Thymus (tissue), 11 donors: ENCODE results near the gene SRR. TPM values are rescaled to one million over a fixed set of nuclear protein-coding genes. Genes with fewer than 3 reads are reported as not detected.

ENCODE experiments used
- DNase-seq, 9 donors: peaks; one replicate each; pipeline ENCODE4 v3.0.0-alpha.2; 2013; ENCODE audit warnings: low spot score in 9 of 9, low read depth in 6 of 9, missing footprints in 1 of 9
- H3K27ac ChIP-seq, 2 donors: one replicate each; pipeline ENCODE4 v1.5.1; 2013; ENCODE audit warnings: control low read depth in 1 of 2, low read depth in 1 of 2, low read length in 1 of 2, mild to moderate bottlenecking in 1 of 2, moderate library complexity in 1 of 2
- H3K27me3 ChIP-seq, 2 donors: one replicate each; pipeline ENCODE4 v1.5.1; 2013; ENCODE audit warnings: low read length in 1 of 2; ENCODE audit not compliant: control insufficient read depth in 2 of 2, insufficient read depth in 1 of 2
- H3K36me3 ChIP-seq, 2 donors: one replicate each; pipeline ENCODE4 v1.5.1; 2013; ENCODE audit warnings: low read length in 1 of 2, mild to moderate bottlenecking in 1 of 2, moderate library complexity in 1 of 2; ENCODE audit not compliant: control insufficient read depth in 2 of 2, insufficient read depth in 2 of 2
- H3K4me1 ChIP-seq, 2 donors: one replicate each; pipeline ENCODE4 v1.5.1; 2013; ENCODE audit warnings: low read length in 2 of 2; ENCODE audit not compliant: control insufficient read depth in 2 of 2, insufficient read depth in 2 of 2
- H3K4me3 ChIP-seq, 2 donors: one replicate each; pipeline ENCODE4 v1.5.1; 2013; ENCODE audit warnings: low read length in 2 of 2, control low read depth in 1 of 2, mild to moderate bottlenecking in 1 of 2
- H3K9me3 ChIP-seq, 2 donors: one replicate each; pipeline ENCODE4 v1.5.1; 2013; ENCODE audit warnings: low read length in 1 of 2, mild to moderate bottlenecking in 1 of 2; ENCODE audit not compliant: control insufficient read depth in 2 of 2, insufficient read depth in 1 of 2
- WGBS: extraction: QIAGEN DNeasy Blood & Tissue Kit; methylation state at CpG from one replicate; pipeline ENCODE4 v1.1.7; 2013; 5-methylcytosine and 5-hydroxymethylcytosine counted together
- polyA plus RNA-seq: library from polyadenylated mRNA; stranded (reverse); fragments of 200-250 nt; gene quantifications from one replicate; pipeline ENCODE4 v1.2.3, GENCODE V29; 2013
- total RNA-seq: library from RNA; stranded (reverse); fragments of 120-200 nt; gene quantifications from one replicate; pipeline ENCODE4 v1.2.4, GENCODE V29; 2013
- donor health status: healthy.

The SRR gene
- total and polyA plus RNA-seq, 2 donors, result 8.3 to 8.7 TPM

- H3K9me3 ChIP-seq, result no peaks in the 10 kb centered on the region
- no peaks in the 10 kb centered on the region for H3K27me3 ChIP-seq
- H3K4me1 ChIP-seq, result no peaks in the 10 kb centered on the region
- peaks cover 28 to 44% of the 10 kb centered on the region in 2 donors for H3K36me3 ChIP-seq
- no peak for DNase-seq
- WGBS, result 99% methylated on average over 14 of the region's 14 CpGs
- no peak overlapping the region for H3K27ac ChIP-seq
- H3K4me3 ChIP-seq, result no peak overlapping the region
Observed at GRCh38 chr17:2362881-2363280, 59.1 kb downstream of the SRR start.

GRCh38 chr17:2363318-2363717 is 59.6 kb downstream of the SRR start:
- 97% methylated on average over 21 of the region's 21 CpGs for WGBS
- Histone ChIP-seq H3K27me3 (no peaks in the 10 kb centered on the region), H3K27ac (no peak overlapping the region), H3K9me3 (no peaks in the 10 kb centered on the region), H3K36me3 (peaks cover 28 to 44% of the 10 kb centered on the region in 2 donors), H3K4me1 (no peaks in the 10 kb centered on the region), H3K4me3 (no peak overlapping the region)
- DNase-seq, result no peak

- no peaks in the 10 kb centered on the region for H3K4me1 ChIP-seq
- no peak overlapping the region for H3K4me3 ChIP-seq
- whole genome bisulfite sequencing, result 92% methylated on average over 26 of the region's 26 CpGs
- H3K9me3 ChIP-seq, result no peaks in the 10 kb centered on the region
- H3K27ac ChIP-seq, result no peak overlapping the region
- DNase-seq, result no peak
- H3K27me3 ChIP-seq, result no peaks in the 10 kb centered on the region
- H3K36me3 ChIP-seq, result peaks cover 28 to 44% of the 10 kb centered on the region in 2 donors
Observed at GRCh38 chr17:2363851-2364762, 60.4 kb downstream of the SRR start.

GRCh38 chr17:2364763-2365116 is 61.0 kb downstream of the SRR start:
- no peak for DNase-seq
- no peak overlapping the region for H3K27ac ChIP-seq
- WGBS, result 95% methylated on average over 12 of the region's 12 CpGs

GRCh38 chr17:2365132-2365531 is 61.4 kb downstream of the SRR start:
- 97% methylated on average over 20 of the region's 20 CpGs for WGBS
- Histone ChIP-seq H3K9me3 (no peaks in the 10 kb centered on the region), H3K4me1 (no peaks in the 10 kb centered on the region), H3K4me3 (no peak overlapping the region), H3K27ac (no peak overlapping the region), H3K36me3 (peaks cover 28 to 47% of the 10 kb centered on the region in 2 donors), H3K27me3 (no peaks in the 10 kb centered on the region)
- no peak for DNase-seq

More at GRCh38 chr17:2364763-2365116, 61.0 kb downstream of the SRR start:
- H3K4me1 ChIP-seq, result no peaks in the 10 kb centered on the region
- peaks cover 28 to 44% of the 10 kb centered on the region in 2 donors for H3K36me3 ChIP-seq
- no peak overlapping the region for H3K4me3 ChIP-seq
- no peaks in the 10 kb centered on the region for H3K27me3 ChIP-seq
- H3K9me3 ChIP-seq, result no peaks in the 10 kb centered on the region

- no peak for DNase-seq
- no peak overlapping the region for H3K4me3 ChIP-seq
- H3K4me1 ChIP-seq, result no peaks in the 10 kb centered on the region
- H3K9me3 ChIP-seq, result no peaks in the 10 kb centered on the region
- 97% methylated on average over 26 of the region's 26 CpGs for WGBS
- peaks cover 36 to 39% of the 10 kb centered on the region in 2 donors for H3K36me3 ChIP-seq
- no peak overlapping the region for H3K27ac ChIP-seq
- no peaks in the 10 kb centered on the region for H3K27me3 ChIP-seq
Observed at GRCh38 chr17:2366747-2367494, 63.2 kb downstream of the SRR start.

GRCh38 chr17:2368359-2368758 is 64.6 kb downstream of the SRR start:
- no peaks in the 10 kb centered on the region for H3K9me3 ChIP-seq
- 96% methylated on average over 8 of the region's 8 CpGs for WGBS
- H3K27me3 ChIP-seq, result no peaks in the 10 kb centered on the region
- peaks cover 36 to 41% of the 10 kb centered on the region in 2 donors for H3K36me3 ChIP-seq
- H3K27ac ChIP-seq, result no peak overlapping the region
- no peak for DNase-seq
- H3K4me1 ChIP-seq, result no peaks in the 10 kb centered on the region
- H3K4me3 ChIP-seq, result no peak overlapping the region

- no peak overlapping the region for H3K27ac ChIP-seq
- no peaks in the 10 kb centered on the region for H3K4me1 ChIP-seq
- no peaks in the 10 kb centered on the region for H3K9me3 ChIP-seq
- peaks cover 34 to 37% of the 10 kb centered on the region in 2 donors for H3K36me3 ChIP-seq
- no peak overlapping the region for H3K4me3 ChIP-seq
- no peak for DNase-seq
- 96% methylated on average over 5 of the region's 5 CpGs for WGBS
- H3K27me3 ChIP-seq, result no peaks in the 10 kb centered on the region
Observed at GRCh38 chr17:2369039-2369438, 65.3 kb downstream of the SRR start.

- Histone ChIP-seq H3K36me3 (peaks cover 27 to 32% of the 10 kb centered on the region in 2 donors), H3K4me3 (no peak overlapping the region), H3K27ac (no peak overlapping the region), H3K27me3 (no peaks in the 10 kb centered on the region), H3K9me3 (no peaks in the 10 kb centered on the region), H3K4me1 (no peaks in the 10 kb centered on the region)
- no peak for DNase-seq
- WGBS, result 94% methylated on average over 20 of the region's 20 CpGs
Observed at GRCh38 chr17:2369551-2370210, 65.9 kb downstream of the SRR start.
